ENCODE measurements around the gene FOXJ3. TPM values are rescaled to one million over a fixed set of nuclear protein-coding genes. Genes with fewer than 3 reads are reported as not detected.

The FOXJ3 gene
- total and polyA plus RNA-seq, 2 of the 4 experiments (the other 2 are of a cell fraction): 16.7 to 30.5 TPM

DNA sequence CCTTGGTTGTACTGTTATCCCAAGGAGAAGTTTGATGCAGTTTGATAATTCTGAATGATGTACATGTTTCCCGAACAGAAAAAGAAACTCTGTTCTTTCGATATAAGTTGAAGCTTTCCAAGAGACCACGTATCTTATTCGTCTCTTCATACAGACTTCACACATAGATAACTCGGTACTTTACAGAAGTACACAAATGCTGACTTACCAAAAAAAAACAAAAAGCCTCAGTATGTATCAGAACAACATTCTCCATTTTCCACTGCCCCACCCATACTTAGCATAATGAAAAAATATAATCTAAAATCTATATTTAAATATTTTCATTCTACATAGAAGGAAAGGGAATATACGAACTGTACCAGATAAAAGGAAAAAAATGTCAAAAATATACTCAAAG is 2.2 kb downstream of the FOXJ3 start:
- POLR2A ChIA-PET (ENCODE audit: unreplicated experiment): no interaction called here
- H3K9me1 ChIP-seq (ENCODE audit: insufficient read depth, low read length): no peaks in the 10 kb centered on the region
- no peaks in the 10 kb centered on the region for H3K36me3 ChIP-seq (ENCODE audit: control insufficient read depth, insufficient read depth, low read length)
- no peaks in the 10 kb centered on the region for H3K27me3 ChIP-seq (ENCODE audit: control insufficient read depth, insufficient read depth, low read length)
- peaks cover 0 to 47% of the 10 kb centered on the region in 2 experiments; a peak in 2 of 4 replicates for H3K79me1 ChIP-seq (ENCODE audit: low read depth in 1 of 2, low read length in 2 of 2)
- no peak overlapping the region for H3K4ac ChIP-seq (ENCODE audit: low read depth, low read length)
- no peak overlapping the region for H2BK120ac ChIP-seq (ENCODE audit: low read depth, low read length)
- H3K18ac ChIP-seq (ENCODE audit: low read depth, low read length): no peak overlapping the region
- TF ChIP-seq, protein P1, sequence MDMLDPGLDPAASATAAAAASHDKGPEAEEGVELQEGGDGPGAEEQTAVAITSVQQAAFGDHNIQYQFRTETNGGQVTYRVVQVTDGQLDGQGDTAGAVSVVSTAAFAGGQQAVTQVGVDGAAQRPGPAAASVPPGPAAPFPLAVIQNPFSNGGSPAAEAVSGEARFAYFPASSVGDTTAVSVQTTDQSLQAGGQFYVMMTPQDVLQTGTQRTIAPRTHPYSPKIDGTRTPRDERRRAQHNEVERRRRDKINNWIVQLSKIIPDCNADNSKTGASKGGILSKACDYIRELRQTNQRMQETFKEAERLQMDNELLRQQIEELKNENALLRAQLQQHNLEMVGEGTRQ (IDR thresholded peaks at IDR 0.05; ENCODE audit: low read depth, low read length): no peak
- TF ChIP-seq RCOR1 (IDR thresholded peaks at IDR 0.05; ENCODE audit: insufficient replicate concordance, low read length): no peak
- TF ChIP-seq, protein P2, sequence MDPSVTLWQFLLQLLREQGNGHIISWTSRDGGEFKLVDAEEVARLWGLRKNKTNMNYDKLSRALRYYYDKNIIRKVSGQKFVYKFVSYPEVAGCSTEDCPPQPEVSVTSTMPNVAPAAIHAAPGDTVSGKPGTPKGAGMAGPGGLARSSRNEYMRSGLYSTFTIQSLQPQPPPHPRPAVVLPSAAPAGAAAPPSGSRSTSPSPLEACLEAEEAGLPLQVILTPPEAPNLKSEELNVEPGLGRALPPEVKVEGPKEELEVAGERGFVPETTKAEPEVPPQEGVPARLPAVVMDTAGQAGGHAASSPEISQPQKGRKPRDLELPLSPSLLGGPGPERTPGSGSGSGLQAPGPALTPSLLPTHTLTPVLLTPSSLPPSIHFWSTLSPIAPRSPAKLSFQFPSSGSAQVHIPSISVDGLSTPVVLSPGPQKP (IDR thresholded peaks at IDR 0.05; ENCODE audit: borderline replicate concordance, low read depth, low read length): no peak
- no peak for TF ChIP-seq RFX5 (IDR thresholded peaks at IDR 0.05; ENCODE audit: low read depth, low read length)
- TF ChIP-seq MAFK (IDR thresholded peaks at IDR 0.05; ENCODE audit: low read depth, low read length): no peak
- no peak for TF ChIP-seq SMC3 (IDR thresholded peaks at IDR 0.05; ENCODE audit: low read depth, low read length)
- WGBS, 2 experiments (ENCODE audit: extremely low coverage in 2 of 2, insufficient read length in 1 of 2): 93% methylated on average over 3 of the region's 6 CpGs; no CpG with 5 or more reads in 1 of the 2 experiments
- DNase-seq (no peak), ATAC-seq (ENCODE audit: low read depth) (no peak)
- intact Hi-C loops (cut with micrococcal nuclease): loop anchor here (5.0 to 10.0 kb wide), 2 partner anchors 141 to 432 kb away; partner anchors contain the start of genes C1orf50 and P3H1
- H2BK5ac ChIP-seq (ENCODE audit: low read depth, low read length, poor library complexity, severe bottlenecking): no peak overlapping the region
- no peaks in the 10 kb centered on the region for H3K9me3 ChIP-seq (ENCODE audit: control insufficient read depth, insufficient read depth, low read length)
- no peak overlapping the region for H2BK20ac ChIP-seq (ENCODE audit: low read depth, low read length)
- no peak overlapping the region for H4K8ac ChIP-seq (ENCODE audit: low read depth in 2 of 2, low read length in 2 of 2)
- no peak overlapping the region for H3K14ac ChIP-seq (replicated peaks; ENCODE audit: low read depth, low read length)
- in situ Hi-C loops (cut with MboI; ENCODE audit: low sequenced_read_pairs): no loop called here
- CTCF ChIA-PET: no interaction called here
- no peak overlapping the region for H3K4me3 ChIP-seq (ENCODE audit: insufficient read depth, low read depth, low read length)
- H2AFZ ChIP-seq (replicated peaks; ENCODE audit: low read length, poor library complexity): no peak overlapping the region
- H3K56ac ChIP-seq (ENCODE audit: extremely low read depth, insufficient read depth, low read length): no peak overlapping the region
- H3K4me2 ChIP-seq (ENCODE audit: low read depth, low read length): peak overlapping the region; percentile 21; the same call in 1 of the 2 replicates
- H2AK5ac ChIP-seq (ENCODE audit: low read depth, low read length): no peak overlapping the region
- no peak overlapping the region for H2AK9ac ChIP-seq (replicated peaks; ENCODE audit: low read depth, low read length, poor library complexity)
- H3K23ac ChIP-seq (ENCODE audit: low read depth, low read length): no peak overlapping the region
- no TSS peak for BruUV-seq (replicated peaks)
- no peaks in the 10 kb centered on the region for H3K4me1 ChIP-seq (ENCODE audit: control insufficient read depth, insufficient read depth, low read length)
- dilution Hi-C loops (cut with HindIII; ENCODE audit: low sequenced_read_pairs, unreplicated experiment): no loop called here
- H4K91ac ChIP-seq (ENCODE audit: insufficient read depth, low read depth, low read length): no peak overlapping the region
- no peak overlapping the region for H2BK15ac ChIP-seq (ENCODE audit: low read depth, low read length)
- H3K27ac ChIP-seq (ENCODE audit: insufficient read depth, low read length): no peak overlapping the region
- no peak overlapping the region for H4K5ac ChIP-seq (ENCODE audit: low read depth, low read length)
- H3K9ac ChIP-seq (ENCODE audit: low read depth, low read length): no peak overlapping the region
- peaks cover 62% of the 10 kb centered on the region for H4K20me1 ChIP-seq (ENCODE audit: insufficient read depth, low read length)

Measured in IMR-90 (cell line).